ENCODE results near the gene ATP13A1. TPM values are rescaled to one million over a fixed set of nuclear protein-coding genes. Genes with fewer than 3 reads are reported as not detected.

ATP13A1 gene
- total RNA-seq, 2 donors from 2014 or later: 46.0 to 77.4 TPM

GRCh38 chr19:19679176-19680073 is 15.9 kb upstream of the ATP13A1 start:
- no peak for DNase-seq
- H3K36me3 ChIP-seq: peaks cover 6% of the 10 kb centered on the region

GRCh38 chr19:19677579-19677978 is 14.1 kb upstream of the ATP13A1 start:
- H3K27me3 ChIP-seq: no peaks in the 10 kb centered on the region
- DNase-seq: no peak

More at GRCh38 chr19:19679176-19680073, 15.9 kb upstream of the ATP13A1 start:
- Histone ChIP-seq H3K9me3 (no peaks in the 10 kb centered on the region), H3K27me3 (no peaks in the 10 kb centered on the region), H3K4me1 (no peaks in the 10 kb centered on the region), H3K4me3 (no peak overlapping the region), H3K9ac (ENCODE audit: low read depth in 2 of 2, low read length in 2 of 2) (no peak overlapping the region), H3K27ac (no peak overlapping the region)
- TF ChIP-seq, protein P1, sequence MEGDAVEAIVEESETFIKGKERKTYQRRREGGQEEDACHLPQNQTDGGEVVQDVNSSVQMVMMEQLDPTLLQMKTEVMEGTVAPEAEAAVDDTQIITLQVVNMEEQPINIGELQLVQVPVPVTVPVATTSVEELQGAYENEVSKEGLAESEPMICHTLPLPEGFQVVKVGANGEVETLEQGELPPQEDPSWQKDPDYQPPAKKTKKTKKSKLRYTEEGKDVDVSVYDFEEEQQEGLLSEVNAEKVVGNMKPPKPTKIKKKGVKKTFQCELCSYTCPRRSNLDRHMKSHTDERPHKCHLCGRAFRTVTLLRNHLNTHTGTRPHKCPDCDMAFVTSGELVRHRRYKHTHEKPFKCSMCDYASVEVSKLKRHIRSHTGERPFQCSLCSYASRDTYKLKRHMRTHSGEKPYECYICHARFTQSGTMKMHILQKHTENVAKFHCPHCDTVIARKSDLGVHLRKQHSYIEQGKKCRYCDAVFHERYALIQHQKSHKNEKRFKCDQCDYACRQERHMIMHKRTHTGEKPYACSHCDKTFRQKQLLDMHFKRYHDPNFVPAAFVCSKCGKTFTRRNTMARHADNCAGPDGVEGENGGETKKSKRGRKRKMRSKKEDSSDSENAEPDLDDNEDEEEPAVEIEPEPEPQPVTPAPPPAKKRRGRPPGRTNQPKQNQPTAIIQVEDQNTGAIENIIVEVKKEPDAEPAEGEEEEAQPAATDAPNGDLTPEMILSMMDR (IDR thresholded peaks at IDR 0.05): no peak
- intact Hi-C loops (cut with DNase I): no loop called here

DNA sequence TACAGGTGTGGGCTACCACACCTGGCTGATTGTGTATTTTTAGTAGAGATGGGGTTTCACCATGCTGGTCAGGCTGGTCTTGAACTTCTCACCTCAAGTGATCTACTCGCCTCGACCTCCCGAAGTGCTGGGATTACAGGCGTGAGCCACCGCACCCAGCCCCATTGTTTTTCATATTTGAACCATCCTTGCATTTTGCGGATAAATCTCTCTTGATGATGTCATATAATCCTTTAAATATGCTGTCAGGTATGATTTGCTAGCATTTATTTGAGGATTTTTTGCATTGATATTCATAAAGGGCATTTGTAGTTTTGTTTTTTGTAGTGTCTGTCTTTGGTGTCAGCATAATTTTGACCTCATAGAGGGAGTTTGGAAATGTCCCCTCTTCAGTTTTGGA is 10.8 kb upstream of the ATP13A1 start:
- intact Hi-C loops (cut with DNase I): no loop called here
- H3K27me3 ChIP-seq: no peaks in the 10 kb centered on the region
- no peak for DNase-seq
- H3K27ac ChIP-seq: no peak overlapping the region
- no peak overlapping the region for H3K9ac ChIP-seq (ENCODE audit: low read depth in 2 of 2, low read length in 2 of 2)
- no peaks in the 10 kb centered on the region for H3K9me3 ChIP-seq
- peaks cover under 1% of the 10 kb centered on the region for H3K36me3 ChIP-seq
- H3K4me1 ChIP-seq: no peaks in the 10 kb centered on the region
- TF ChIP-seq, protein P1 (IDR thresholded peaks at IDR 0.05): no peak
- H3K4me3 ChIP-seq: no peak overlapping the region

More at GRCh38 chr19:19677579-19677978, 14.1 kb upstream of the ATP13A1 start:
- H3K27ac ChIP-seq: no peak overlapping the region
- no peak overlapping the region for H3K4me3 ChIP-seq
- H3K9ac ChIP-seq (ENCODE audit: low read depth in 2 of 2, low read length in 2 of 2): no peak overlapping the region
- peaks cover 6% of the 10 kb centered on the region for H3K36me3 ChIP-seq
- intact Hi-C loops (cut with DNase I): no loop called here
- no peaks in the 10 kb centered on the region for H3K9me3 ChIP-seq
- TF ChIP-seq, protein P1 (IDR thresholded peaks at IDR 0.05): no peak
- H3K4me1 ChIP-seq: no peaks in the 10 kb centered on the region

DNA sequence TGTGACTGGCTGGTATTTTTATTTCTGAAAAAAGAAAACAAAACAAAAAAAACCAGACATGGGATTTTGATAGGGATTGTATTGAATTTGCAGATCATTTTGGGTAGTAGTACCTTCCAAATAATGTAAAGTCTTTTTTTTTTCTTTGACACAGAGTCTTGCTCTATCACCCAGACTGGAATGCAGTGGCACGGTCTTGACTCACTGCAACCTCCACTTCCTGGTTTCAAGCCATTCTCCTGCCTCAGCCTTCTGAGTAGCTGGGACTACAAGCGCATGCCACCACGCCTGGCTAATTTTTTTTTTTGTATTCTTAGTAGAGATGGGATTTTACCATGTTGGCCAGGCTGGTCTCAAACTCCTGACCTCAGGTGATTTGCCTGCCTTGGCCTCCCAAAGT is 9.3 kb upstream of the ATP13A1 start:
- Histone ChIP-seq H3K27me3 (no peaks in the 10 kb centered on the region), H3K27ac (no peak overlapping the region), H3K4me3 (no peak overlapping the region), H3K9ac (ENCODE audit: low read depth in 2 of 2, low read length in 2 of 2) (no peak overlapping the region), H3K4me1 (no peaks in the 10 kb centered on the region), H3K9me3 (no peaks in the 10 kb centered on the region), H3K36me3 (no peaks in the 10 kb centered on the region)
- intact Hi-C loops (cut with DNase I): no loop called here
- TF ChIP-seq, protein P1 (IDR thresholded peaks at IDR 0.05): no peak
- DNase-seq: no peak

- Histone ChIP-seq H3K27me3 (no peaks in the 10 kb centered on the region), H3K4me3 (peak overlapping the region; percentile 79), H3K4me1 (no peaks in the 10 kb centered on the region), H3K27ac (no peak overlapping the region), H3K36me3 (no peaks in the 10 kb centered on the region), H3K9ac (ENCODE audit: low read depth in 2 of 2, low read length in 2 of 2) (no peak overlapping the region), H3K9me3 (no peaks in the 10 kb centered on the region)
- peak; percentile 17 for DNase-seq
- intact Hi-C loops (cut with DNase I): no loop called here
- TF ChIP-seq, protein P1 (IDR thresholded peaks at IDR 0.05): no peak
These were observed 6.6 kb upstream of the ATP13A1 start for GRCh38 chr19:19670070-19670551.
